Adrenal gland (tissue), 5 donors: Measurements from ENCODE around the gene PABPC1L.

Source experiments
- POLR2A ChIP-seq, 2 donors: fragments of 450-650 bp; IDR thresholded peaks; one replicate each; pipeline ENCODE4 v1.6.1; 2017; ENCODE audit warnings: antibody characterized with exemption in 2 of 2, mild to moderate bottlenecking in 2 of 2, moderate library complexity in 1 of 2
- TF ChIP-seq, protein P1 (sequence below), 6 experiments: fragments of 450-650 bp in 4 of 6; fragments of 200-600 bp in 2 of 6; sonication (generic) in 1 of 6; IDR thresholded peaks; 1 replicate in 5 of 6; 2 replicates in 1 of 6; pipeline versions ENCODE4 v1.5.1 to v1.8.0; 2016 to 2021; ENCODE audit warnings: antibody characterized with exemption in 6 of 6, mild to moderate bottlenecking in 2 of 6, moderate library complexity in 1 of 6
- donor health status: DM: no; HTN: no; CAD: no.

DNA sequence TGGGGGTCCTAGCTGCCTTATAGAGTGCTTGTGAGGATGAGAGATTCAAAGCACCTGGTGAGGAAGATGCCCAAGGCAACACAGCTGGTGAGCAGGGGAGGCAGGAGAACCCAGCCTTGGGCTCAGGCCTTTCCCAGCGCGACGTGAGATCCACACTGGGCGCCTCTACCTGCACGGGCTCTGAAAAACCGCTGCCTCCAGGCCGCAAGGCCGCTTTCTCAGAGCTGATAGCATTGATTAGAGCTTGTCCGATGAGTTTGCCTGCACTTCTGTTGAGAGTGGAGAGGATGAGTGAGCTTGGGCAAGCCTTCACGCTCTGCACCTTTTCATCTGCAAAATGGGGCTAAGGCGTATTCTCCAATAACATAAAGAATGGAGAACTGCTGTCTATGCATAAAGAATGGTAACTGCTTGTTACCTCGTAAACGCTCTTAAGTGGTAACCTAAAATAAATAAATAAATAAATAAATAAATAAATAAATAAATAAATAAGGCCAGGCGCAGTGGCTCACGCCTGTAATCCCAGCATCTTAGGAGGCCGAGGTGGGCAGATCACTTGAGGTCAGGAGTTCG is 916 bp downstream of the PABPC1L start:
- no peak for TF ChIP-seq POLR2A (IDR thresholded peaks at IDR 0.05)
- TF ChIP-seq, protein P1, sequence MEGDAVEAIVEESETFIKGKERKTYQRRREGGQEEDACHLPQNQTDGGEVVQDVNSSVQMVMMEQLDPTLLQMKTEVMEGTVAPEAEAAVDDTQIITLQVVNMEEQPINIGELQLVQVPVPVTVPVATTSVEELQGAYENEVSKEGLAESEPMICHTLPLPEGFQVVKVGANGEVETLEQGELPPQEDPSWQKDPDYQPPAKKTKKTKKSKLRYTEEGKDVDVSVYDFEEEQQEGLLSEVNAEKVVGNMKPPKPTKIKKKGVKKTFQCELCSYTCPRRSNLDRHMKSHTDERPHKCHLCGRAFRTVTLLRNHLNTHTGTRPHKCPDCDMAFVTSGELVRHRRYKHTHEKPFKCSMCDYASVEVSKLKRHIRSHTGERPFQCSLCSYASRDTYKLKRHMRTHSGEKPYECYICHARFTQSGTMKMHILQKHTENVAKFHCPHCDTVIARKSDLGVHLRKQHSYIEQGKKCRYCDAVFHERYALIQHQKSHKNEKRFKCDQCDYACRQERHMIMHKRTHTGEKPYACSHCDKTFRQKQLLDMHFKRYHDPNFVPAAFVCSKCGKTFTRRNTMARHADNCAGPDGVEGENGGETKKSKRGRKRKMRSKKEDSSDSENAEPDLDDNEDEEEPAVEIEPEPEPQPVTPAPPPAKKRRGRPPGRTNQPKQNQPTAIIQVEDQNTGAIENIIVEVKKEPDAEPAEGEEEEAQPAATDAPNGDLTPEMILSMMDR (IDR thresholded peaks at IDR 0.05) = no peak
